Smooth muscle cell (in vitro differentiated cells): ENCODE data around the gene OSBPL10. TPM values are rescaled to one million over a fixed set of nuclear protein-coding genes. Genes with fewer than 3 reads are reported as not detected.

Experiments used
- DNase-seq: peaks from one replicate; lab custom pipeline; 2025; ENCODE audit not compliant: unreplicated experiment; lab: John Stamatoyannopoulos, UW
- H2AFZ ChIP-seq: fragments of 200-600 bp; sonication (generic); 2 replicates; pipeline ENCODE4 v1.6.0; 2016; ENCODE audit warnings: antibody characterized with exemption, low read depth, mild to moderate bottlenecking
- H3F3A ChIP-seq: fragments of 200-600 bp; sonication (generic); 2 replicates; pipeline ENCODE4 v1.6.0; 2017; ENCODE audit warnings: antibody characterized with exemption, low read depth
- H3K27ac ChIP-seq: fragments of 200-600 bp; sonication (generic); 2 replicates; pipeline ENCODE4 v1.5.1; 2016; ENCODE audit warnings: low read depth, mild to moderate bottlenecking
- H3K27me3 ChIP-seq: fragments of 200-600 bp; sonication (generic); 2 replicates; pipeline ENCODE4 v1.6.1; 2016; ENCODE audit warnings: low read depth, mild to moderate bottlenecking
- H3K36me3 ChIP-seq: fragments of 200-600 bp; sonication (generic); 2 replicates; pipeline ENCODE4 v1.5.1; 2016; ENCODE audit warnings: low read depth
- H3K4me1 ChIP-seq: fragments of 200-600 bp; sonication (generic); 2 replicates; pipeline ENCODE4 v1.5.1; 2016; ENCODE audit warnings: low read depth
- H3K4me2 ChIP-seq: fragments of 200-600 bp; sonication (generic); 2 replicates; pipeline ENCODE4 v1.6.0; 2016; ENCODE audit warnings: mild to moderate bottlenecking
- H3K4me3 ChIP-seq: fragments of 200-600 bp; sonication (generic); 2 replicates; pipeline ENCODE4 v1.5.1; 2016; ENCODE audit warnings: mild to moderate bottlenecking
- H3K79me2 ChIP-seq: fragments of 200-600 bp; sonication (generic); 2 replicates; pipeline ENCODE4 v1.6.0; 2016; ENCODE audit warnings: low read depth, mild to moderate bottlenecking
- H3K9ac ChIP-seq: fragments of 200-600 bp; sonication (generic); 2 replicates; pipeline ENCODE4 v1.6.0; 2016; ENCODE audit warnings: low read depth
- H3K9me3 ChIP-seq: fragments of 200-600 bp; sonication (generic); replicated peaks from 2 replicates; pipeline ENCODE4 v1.5.1; 2016; ENCODE audit warnings: low read depth
- H4K20me1 ChIP-seq: fragments of 200-600 bp; sonication (generic); 2 replicates; pipeline ENCODE4 v1.6.0; 2016; ENCODE audit warnings: low read depth
- CTCF ChIP-seq: fragments of 200-600 bp; sonication (generic); IDR thresholded peaks from 2 replicates; pipeline ENCODE4 v1.5.1; 2017; ENCODE audit warnings: borderline replicate concordance, mild to moderate bottlenecking, antibody characterized with exemption; ENCODE audit not compliant: insufficient read depth, poor library complexity, severe bottlenecking
- WGBS: methylation state at CpG from one replicate; pipeline ENCODE4 v1.1.7; 2016; ENCODE audit warnings: low lambda C conversion rate; 5-methylcytosine and 5-hydroxymethylcytosine counted together
- polyA plus RNA-seq: library from polyadenylated mRNA; unstranded; fragments of >200 nt; fragmentation: Nextera tagmentation; extraction: Ambion mirVana; gene quantifications from 2 replicates; pipeline ENCODE4 v1.2.1, GENCODE V29; 2016
- total RNA-seq: library from RNA; depleted of rRNA; stranded (reverse); fragments of >200 nt; gene quantifications from 2 replicates; pipeline ENCODE4 v1.2.3, GENCODE V29; 2014

The OSBPL10 gene
- total and polyA plus RNA-seq, 2 experiments from 2014 or later, result 48.9 to 91.5 TPM

GRCh38 chr3:31688984-31689383 lies 292.1 kb downstream of the OSBPL10 start:
- H3K4me2 ChIP-seq, result no peak overlapping the region
- 89% methylated on average over 1 of the region's 1 CpG for WGBS

DNA sequence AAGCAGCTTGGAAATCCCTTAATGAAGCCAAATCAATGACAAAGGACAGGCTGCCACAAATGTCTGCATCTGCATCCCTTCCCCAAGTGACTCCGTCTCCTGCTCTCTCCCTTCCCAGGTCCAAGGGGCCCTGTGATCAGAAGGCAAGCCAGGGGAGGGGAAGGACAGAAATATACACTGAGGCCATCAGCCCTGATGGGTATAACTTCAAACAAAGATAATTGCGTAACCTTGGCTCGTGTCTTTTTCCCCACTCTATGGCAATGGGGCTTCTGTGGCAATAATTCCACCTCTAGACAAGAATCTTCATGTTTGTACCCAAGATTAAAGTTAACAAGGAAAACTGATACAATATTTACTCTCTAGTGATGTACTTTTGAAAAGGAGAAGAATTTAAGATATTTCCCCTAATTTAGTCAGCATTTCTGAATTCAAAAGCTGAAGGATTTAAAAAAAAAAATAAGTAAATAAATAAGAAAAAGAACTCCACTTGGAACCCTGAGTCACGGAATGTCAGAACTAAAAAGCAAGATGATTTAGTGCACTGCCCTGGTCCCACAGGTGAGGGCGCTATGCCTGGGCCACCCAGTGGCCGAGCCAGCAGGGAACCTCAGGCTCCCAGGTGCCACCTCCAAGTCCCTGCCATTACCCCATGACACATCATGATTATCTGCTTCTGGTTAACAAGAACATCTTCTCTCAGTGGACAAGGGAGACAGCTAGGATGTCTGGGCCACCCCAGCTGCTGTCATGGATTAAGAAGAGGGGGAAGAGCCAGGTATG lies 293.9 kb downstream of the OSBPL10 start:
- H3F3A ChIP-seq, result no peaks in the 10 kb centered on the region
- TF ChIP-seq CTCF, result peak; percentile 24
- H3K27me3 ChIP-seq, result no peaks in the 10 kb centered on the region
- no peaks in the 10 kb centered on the region for H3K9me3 ChIP-seq
- no peak overlapping the region for H3K9ac ChIP-seq
- 87% methylated on average over 6 of the region's 6 CpGs for WGBS
- H3K4me1 ChIP-seq, result peaks cover 10% of the 10 kb centered on the region
- H3K79me2 ChIP-seq, result no peaks in the 10 kb centered on the region
- peak overlapping the region; percentile 42 for H3K27ac ChIP-seq
- H3K36me3 ChIP-seq, result no peaks in the 10 kb centered on the region
- H2AFZ ChIP-seq, result no peak overlapping the region
- H3K4me3 ChIP-seq, result no peak overlapping the region
- no peaks in the 10 kb centered on the region for H4K20me1 ChIP-seq
- no peak overlapping the region for H3K4me2 ChIP-seq
- no peak for DNase-seq

More at GRCh38 chr3:31688984-31689383, 292.1 kb downstream of the OSBPL10 start:
- no peaks in the 10 kb centered on the region for H3K36me3 ChIP-seq
- H3K9ac ChIP-seq, result no peak overlapping the region
- DNase-seq, result no peak
- H3K4me1 ChIP-seq, result peaks cover 10% of the 10 kb centered on the region
- no peaks in the 10 kb centered on the region for H3K9me3 ChIP-seq
- no peaks in the 10 kb centered on the region for H3K79me2 ChIP-seq
- no peak overlapping the region for H2AFZ ChIP-seq
- no peaks in the 10 kb centered on the region for H4K20me1 ChIP-seq
- H3K4me3 ChIP-seq, result no peak overlapping the region
- H3K27ac ChIP-seq, result peak overlapping the region; percentile 40
- H3K27me3 ChIP-seq, result no peaks in the 10 kb centered on the region
- peaks cover 6% of the 10 kb centered on the region for H3F3A ChIP-seq
- TF ChIP-seq CTCF, result no peak

GRCh38 chr3:31680072-31680870 lies 300.8 kb downstream of the OSBPL10 start:
- Histone ChIP-seq H3K27me3 (no peaks in the 10 kb centered on the region), H3K36me3 (no peaks in the 10 kb centered on the region), H3K27ac (no peak overlapping the region), H4K20me1 (no peaks in the 10 kb centered on the region), H3K4me3 (no peak overlapping the region), H3K9me3 (no peaks in the 10 kb centered on the region), H3F3A (no peaks in the 10 kb centered on the region), H2AFZ (no peak overlapping the region), H3K9ac (no peak overlapping the region), H3K79me2 (no peaks in the 10 kb centered on the region), H3K4me2 (peak overlapping the region; percentile 17), H3K4me1 (peaks cover 19% of the 10 kb centered on the region)
- 85% methylated on average over 10 of the region's 10 CpGs for WGBS
- DNase-seq, result no peak
- no peak for TF ChIP-seq CTCF
